GM21515 (cell line): ENCODE results near the gene XIST.
"Not testable (repeated sequence)": the region's sequence is repeated elsewhere in the genome, so short reads cannot be mapped to it uniquely, and the experiment has no call there.

ENCODE experiments used
- ATAC-seq: cut with Tn5 transposase; IDR thresholded peaks from one replicate; pipeline ENCODE4 v1.9.1; 2021; ENCODE audit not compliant: unreplicated experiment

Gene XIST

GRCh38 chrX:73852467-73852866 is at the start of gene XIST:
XIST (minus strand) TSS chrX:73852714.
- no peak for ATAC-seq

GRCh38 chrX:73898315-73898714 is 45.8 kb upstream of the XIST start:
- not testable (repeated sequence) for ATAC-seq

- not testable (repeated sequence) for ATAC-seq
Measured at GRCh38 chrX:73892515-73893090, 40.1 kb upstream of the XIST start.

- ATAC-seq: not testable (repeated sequence)
Measured at GRCh38 chrX:73882260-73882659, 29.7 kb upstream of the XIST start.

GRCh38 chrX:73877687-73878086 is 25.2 kb upstream of the XIST start:
- ATAC-seq: no peak

- ATAC-seq: no peak
Measured at GRCh38 chrX:73876911-73877310, 24.4 kb upstream of the XIST start.

- ATAC-seq: no peak
Measured at GRCh38 chrX:73868916-73869315, 16.4 kb upstream of the XIST start.

GRCh38 chrX:73867144-73867543 is 14.6 kb upstream of the XIST start:
- ATAC-seq: no peak

GRCh38 chrX:73863852-73864251 is 11.3 kb upstream of the XIST start:
- ATAC-seq: no peak

GRCh38 chrX:73863268-73863667 is 10.8 kb upstream of the XIST start:
- ATAC-seq: no peak

- no peak for ATAC-seq
Measured at GRCh38 chrX:73859622-73860021, 7.1 kb upstream of the XIST start.

GRCh38 chrX:73855546-73855945 is 3.0 kb upstream of the XIST start:
- no peak for ATAC-seq

GRCh38 chrX:73852022-73852421 is 492 bp downstream of the XIST start:
- no peak for ATAC-seq

- no peak for ATAC-seq
Measured at GRCh38 chrX:73851014-73852009, 1.2 kb downstream of the XIST start.

- no peak for ATAC-seq
Measured at GRCh38 chrX:73850124-73851013, 2.1 kb downstream of the XIST start.

GRCh38 chrX:73849073-73849472 is 3.4 kb downstream of the XIST start:
- no peak for ATAC-seq

- ATAC-seq: no peak
Measured at GRCh38 chrX:73847991-73848390, 4.5 kb downstream of the XIST start.

GRCh38 chrX:73847100-73847499 is 5.4 kb downstream of the XIST start:
- ATAC-seq: no peak

GRCh38 chrX:73842541-73843234 is 9.8 kb downstream of the XIST start:
- no peak for ATAC-seq

GRCh38 chrX:73841337-73841736 is 11.2 kb downstream of the XIST start:
- no peak for ATAC-seq
